Vagina (tissue), 2 donors: ENCODE measurements around the gene NACAD. TPM values are rescaled to one million over a fixed set of nuclear protein-coding genes. Genes with fewer than 3 reads are reported as not detected.

ENCODE experiments used
- DNase-seq, 2 donors: peaks; one replicate each; pipeline ENCODE4 v3.0.0-alpha.2; 2017; ENCODE audit errors: extremely low spot score in 2 of 2
- H3K27ac ChIP-seq: fragments of 200-600 bp; sonication (generic); one replicate; pipeline ENCODE4 v1.5.1; 2019
- H3K27me3 ChIP-seq: fragments of 200-600 bp; sonication (generic); one replicate; pipeline ENCODE4 v1.5.1; 2019
- H3K36me3 ChIP-seq, 2 donors: fragments of 200-600 bp; sonication (generic); one replicate each; pipeline ENCODE4 v1.5.1; 2017 to 2019
- H3K4me1 ChIP-seq: fragments of 200-600 bp; sonication (generic); one replicate; pipeline ENCODE4 v1.5.1; 2019
- H3K4me3 ChIP-seq, 2 donors: fragments of 200-600 bp; sonication (generic); 1 replicate in 1 of 2; 2 replicates in 1 of 2; pipeline ENCODE4 v1.5.1; 2016 to 2019
- H3K9me3 ChIP-seq: fragments of 200-600 bp; sonication (generic); one replicate; pipeline ENCODE4 v1.5.1; 2019
- CTCF ChIP-seq, 3 experiments: fragments of 450-650 bp in 2 of 3; fragments of 200-600 bp in 1 of 3; sonication (generic) in 1 of 3; IDR thresholded peaks; one replicate each; pipeline ENCODE4 v1.5.1; 2017 to 2019; ENCODE audit warnings: antibody characterized with exemption in 3 of 3, mild to moderate bottlenecking in 2 of 3, moderate library complexity in 2 of 3
- POLR2A ChIP-seq, 2 donors: fragments of 450-650 bp; IDR thresholded peaks; one replicate each; pipeline ENCODE4 v1.6.1; 2017; ENCODE audit warnings: antibody characterized with exemption in 2 of 2, mild to moderate bottlenecking in 2 of 2, moderate library complexity in 2 of 2
- POLR2AphosphoS5 ChIP-seq, 2 donors: sonication (generic); formaldehyde crosslinking; IDR thresholded peaks; one replicate each; pipeline ENCODE4 v1.9.0; 2017; ENCODE audit warnings: antibody characterized with exemption in 2 of 2, mild to moderate bottlenecking in 2 of 2, low read depth in 1 of 2; ENCODE audit not compliant: insufficient read depth in 1 of 2
- intact Hi-C: fragments of 100-400 bp; cut with DNase I; formaldehyde crosslinking; loops from one replicate; pipeline ENCODE4 v1.15.1; 2023
- total RNA-seq: library from RNA; depleted of rRNA; stranded (reverse); fragments of >200 nt; gene quantifications from one replicate; pipeline ENCODE4 v1.2.3, GENCODE V29; 2016

The NACAD gene
- total RNA-seq, 1 donor from 2014 or later = 9.6 TPM

- no peak for DNase-seq
- intact Hi-C loops = no loop called here
- TF ChIP-seq POLR2AphosphoS5 (IDR thresholded peaks at IDR 0.05; ENCODE audit: insufficient read depth in 1 of 2, low read depth in 1 of 2) = no peak
- no peak for TF ChIP-seq POLR2A (IDR thresholded peaks at IDR 0.05)
- TF ChIP-seq CTCF (IDR thresholded peaks at IDR 0.05) = no peak
These were observed 545 bp downstream of the NACAD start for GRCh38 chr7:45088146-45088701.

GRCh38 chr7:45087301-45088145, 1.2 kb downstream of the NACAD start:
- Histone ChIP-seq H3K27me3 (no peaks in the 10 kb centered on the region), H3K4me1 (peaks cover 21% of the 10 kb centered on the region), H3K4me3 (peak overlapping the region in 1 of 2 donors; percentile 60), H3K36me3 (no peaks in the 10 kb centered on the region), H3K9me3 (no peaks in the 10 kb centered on the region), H3K27ac (no peak overlapping the region)
- no peak for DNase-seq
- TF ChIP-seq POLR2A (IDR thresholded peaks at IDR 0.05) (no peak), CTCF (IDR thresholded peaks at IDR 0.05) (no peak), POLR2AphosphoS5 (IDR thresholded peaks at IDR 0.05; ENCODE audit: insufficient read depth in 1 of 2, low read depth in 1 of 2) (no peak)
- intact Hi-C loops = no loop called here

More at GRCh38 chr7:45088146-45088701, 545 bp downstream of the NACAD start:
- Histone ChIP-seq H3K36me3 (no peaks in the 10 kb centered on the region), H3K4me3 (peak overlapping the region; percentile 60 to 63), H3K9me3 (no peaks in the 10 kb centered on the region), H3K27ac (peak overlapping the region; percentile 82), H3K4me1 (peaks cover 21% of the 10 kb centered on the region), H3K27me3 (no peaks in the 10 kb centered on the region)

GRCh38 chr7:45086331-45087065, 2.3 kb downstream of the NACAD start:
- H3K27ac ChIP-seq = no peak overlapping the region
- no peaks in the 10 kb centered on the region for H3K9me3 ChIP-seq
- peaks cover 21% of the 10 kb centered on the region for H3K4me1 ChIP-seq
- TF ChIP-seq POLR2AphosphoS5 (IDR thresholded peaks at IDR 0.05; ENCODE audit: insufficient read depth in 1 of 2, low read depth in 1 of 2) (no peak), CTCF (IDR thresholded peaks at IDR 0.05) (no peak), POLR2A (IDR thresholded peaks at IDR 0.05) (no peak)
- H3K27me3 ChIP-seq = no peaks in the 10 kb centered on the region
- H3K4me3 ChIP-seq = no peak overlapping the region
- DNase-seq = no peak
- H3K36me3 ChIP-seq = no peaks in the 10 kb centered on the region
- intact Hi-C loops = no loop called here

- no peak overlapping the region for H3K4me3 ChIP-seq
- H3K36me3 ChIP-seq = no peaks in the 10 kb centered on the region
- H3K9me3 ChIP-seq = no peaks in the 10 kb centered on the region
- H3K27me3 ChIP-seq = no peaks in the 10 kb centered on the region
- intact Hi-C loops = no loop called here
- H3K4me1 ChIP-seq = peaks cover 21% of the 10 kb centered on the region
- no peak overlapping the region for H3K27ac ChIP-seq
- DNase-seq = no peak
- TF ChIP-seq CTCF (IDR thresholded peaks at IDR 0.05) (no peak), POLR2AphosphoS5 (IDR thresholded peaks at IDR 0.05; ENCODE audit: insufficient read depth in 1 of 2, low read depth in 1 of 2) (no peak), POLR2A (IDR thresholded peaks at IDR 0.05) (no peak)
These were observed 3.1 kb downstream of the NACAD start for GRCh38 chr7:45085619-45086200.
